HEK293 (cell line): Measurements from ENCODE around the gene FXYD5.
A peak's percentile ranks its signal among the peaks of the same experiment; 100 is the strongest.

ENCODE experiments used
- EGR2 ChIP-seq: fragments of 450-650 bp; formaldehyde crosslinking; IDR thresholded peaks from 2 replicates; pipeline ENCODE4 v1.5.1; 2016; ENCODE audit warnings: low read depth, missing biosample characterization, missing genetic modification characterization
- KLF1 ChIP-seq: fragments of 450-650 bp; formaldehyde crosslinking; IDR thresholded peaks from 2 replicates; pipeline ENCODE4 v1.5.1; 2016; ENCODE audit warnings: missing biosample characterization, missing genetic modification characterization
- SCRT1 ChIP-seq: fragments of 450-650 bp; formaldehyde crosslinking; IDR thresholded peaks from 2 replicates; pipeline ENCODE4 v1.5.1; 2016; ENCODE audit warnings: missing biosample characterization, missing genetic modification characterization, borderline replicate concordance
- ZBTB20 ChIP-seq: fragments of 450-650 bp; formaldehyde crosslinking; IDR thresholded peaks from 2 replicates; pipeline ENCODE4 v1.5.1; 2016; ENCODE audit warnings: missing biosample characterization, missing genetic modification characterization
- ZFP37 ChIP-seq: fragments of 450-650 bp; formaldehyde crosslinking; IDR thresholded peaks from 2 replicates; pipeline ENCODE4 v1.5.1; 2016; ENCODE audit warnings: missing biosample characterization, missing genetic modification characterization
- ZNF311 ChIP-seq: fragments of 450-650 bp; formaldehyde crosslinking; IDR thresholded peaks from 2 replicates; pipeline ENCODE4 v1.5.1; 2017; ENCODE audit warnings: missing biosample characterization, missing genetic modification characterization, borderline replicate concordance
- ZNF335 ChIP-seq: fragments of 450-650 bp; formaldehyde crosslinking; conservative IDR thresholded peaks from 2 replicates; pipeline ENCODE4 v1.5.1; 2016; ENCODE audit warnings: missing biosample characterization, missing genetic modification characterization
- ZNF426 ChIP-seq: fragments of 450-650 bp; formaldehyde crosslinking; IDR thresholded peaks from 2 replicates; pipeline ENCODE4 v1.5.1; 2017; ENCODE audit warnings: missing biosample characterization, missing genetic modification characterization, mild to moderate bottlenecking, inconsistent platforms, moderate library complexity
- ZNF558 ChIP-seq: fragments of 450-650 bp; formaldehyde crosslinking; IDR thresholded peaks from 2 replicates; pipeline ENCODE4 v1.5.1; 2016; ENCODE audit warnings: missing biosample characterization, missing genetic modification characterization
- ZNF561 ChIP-seq: fragments of 450-650 bp; IDR thresholded peaks from 2 replicates; pipeline ENCODE4 v1.5.1; 2018; ENCODE audit warnings: missing biosample characterization, missing genetic modification characterization, borderline replicate concordance
- ZNF596 ChIP-seq: fragments of 450-650 bp; IDR thresholded peaks from 2 replicates; pipeline ENCODE4 v1.5.0; 2018; ENCODE audit warnings: missing biosample characterization, mild to moderate bottlenecking, missing genetic modification characterization, moderate library complexity
- ZNF76 ChIP-seq: fragments of 450-650 bp; formaldehyde crosslinking; IDR thresholded peaks from 2 replicates; pipeline ENCODE4; 2016; ENCODE audit warnings: low read depth, missing biosample characterization, missing genetic modification characterization, borderline replicate concordance
- ZNF777 ChIP-seq: fragments of 450-650 bp; formaldehyde crosslinking; IDR thresholded peaks from 2 replicates; pipeline ENCODE4 v1.5.1; 2017; ENCODE audit warnings: missing biosample characterization, missing genetic modification characterization, borderline replicate concordance
- ZXDB ChIP-seq: fragments of 450-650 bp; formaldehyde crosslinking; IDR thresholded peaks from 2 replicates; pipeline ENCODE4 v1.5.1; 2016; ENCODE audit warnings: missing biosample characterization, missing genetic modification characterization
- TF ChIP-seq, protein P1 (sequence below): fragments of 450-650 bp; formaldehyde crosslinking; IDR thresholded peaks from 2 replicates; pipeline ENCODE4 v1.5.1; 2016; ENCODE audit warnings: missing biosample characterization, missing genetic modification characterization, borderline replicate concordance
- TF ChIP-seq, protein P2 (sequence below): fragments of 450-650 bp; formaldehyde crosslinking; IDR thresholded peaks from 2 replicates; pipeline ENCODE4 v1.5.0; 2017; ENCODE audit warnings: missing biosample characterization, missing genetic modification characterization, borderline replicate concordance
- TF ChIP-seq, protein P3 (sequence below): fragments of 450-650 bp; formaldehyde crosslinking; IDR thresholded peaks from 2 replicates; pipeline ENCODE4 v1.5.1; 2016; ENCODE audit warnings: missing biosample characterization, missing genetic modification characterization, borderline replicate concordance
- TF ChIP-seq, protein P4 (sequence below): fragments of 450-650 bp; formaldehyde crosslinking; IDR thresholded peaks from 2 replicates; pipeline ENCODE4 v1.5.1; 2016; ENCODE audit warnings: missing biosample characterization, missing genetic modification characterization
- TF ChIP-seq, protein P5 (sequence below): fragments of 450-650 bp; formaldehyde crosslinking; IDR thresholded peaks from 2 replicates; pipeline ENCODE4 v1.5.1; 2016; ENCODE audit warnings: missing biosample characterization, missing genetic modification characterization
- TF ChIP-seq, protein P6 (sequence below): fragments of 450-650 bp; formaldehyde crosslinking; optimal IDR thresholded peaks from 2 replicates; pipeline ENCODE3; 2016; ENCODE audit warnings: missing biosample characterization, mild to moderate bottlenecking, missing genetic modification characterization

FXYD5 gene

DNA sequence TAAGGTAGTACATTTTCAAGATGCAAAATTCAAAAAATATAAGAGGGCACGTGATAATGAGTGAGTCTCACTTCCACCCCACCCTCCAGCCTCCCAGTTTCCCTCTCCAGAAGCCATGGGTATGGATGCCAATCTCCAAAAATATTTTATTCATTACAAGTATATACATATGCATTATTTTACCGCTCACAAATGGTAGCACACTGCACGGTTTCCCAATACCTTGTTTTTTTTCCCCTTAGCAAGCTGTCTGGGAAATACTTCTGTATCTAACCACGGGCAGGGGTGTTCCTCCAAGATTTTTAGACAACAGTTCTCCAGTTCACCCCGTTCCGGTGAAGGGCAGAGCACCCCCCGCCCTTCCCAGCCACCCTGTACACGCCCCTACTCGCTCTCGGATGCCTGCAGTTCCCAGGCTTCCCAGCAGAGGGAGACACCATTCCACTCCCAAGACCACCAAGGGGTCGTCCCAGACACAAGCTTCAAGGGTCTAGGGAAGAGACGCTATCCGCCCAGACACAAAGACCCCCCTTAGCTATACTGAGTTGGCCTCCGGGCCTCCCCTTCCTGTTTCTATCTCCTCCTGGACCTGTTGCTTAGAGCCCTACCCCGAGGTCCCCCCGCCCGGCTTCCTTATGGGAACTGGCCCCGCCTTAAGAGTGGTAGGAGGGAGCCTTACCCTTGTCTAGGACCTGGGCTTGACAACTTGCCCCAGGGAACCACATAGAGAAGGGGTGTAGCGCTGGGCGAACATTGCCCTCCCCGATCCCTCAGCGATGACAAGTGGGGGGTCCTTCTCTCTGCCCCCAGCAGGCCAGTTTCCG lies 40.0 kb upstream of the FXYD5 start (continued):
- TF ChIP-seq, protein P1, sequence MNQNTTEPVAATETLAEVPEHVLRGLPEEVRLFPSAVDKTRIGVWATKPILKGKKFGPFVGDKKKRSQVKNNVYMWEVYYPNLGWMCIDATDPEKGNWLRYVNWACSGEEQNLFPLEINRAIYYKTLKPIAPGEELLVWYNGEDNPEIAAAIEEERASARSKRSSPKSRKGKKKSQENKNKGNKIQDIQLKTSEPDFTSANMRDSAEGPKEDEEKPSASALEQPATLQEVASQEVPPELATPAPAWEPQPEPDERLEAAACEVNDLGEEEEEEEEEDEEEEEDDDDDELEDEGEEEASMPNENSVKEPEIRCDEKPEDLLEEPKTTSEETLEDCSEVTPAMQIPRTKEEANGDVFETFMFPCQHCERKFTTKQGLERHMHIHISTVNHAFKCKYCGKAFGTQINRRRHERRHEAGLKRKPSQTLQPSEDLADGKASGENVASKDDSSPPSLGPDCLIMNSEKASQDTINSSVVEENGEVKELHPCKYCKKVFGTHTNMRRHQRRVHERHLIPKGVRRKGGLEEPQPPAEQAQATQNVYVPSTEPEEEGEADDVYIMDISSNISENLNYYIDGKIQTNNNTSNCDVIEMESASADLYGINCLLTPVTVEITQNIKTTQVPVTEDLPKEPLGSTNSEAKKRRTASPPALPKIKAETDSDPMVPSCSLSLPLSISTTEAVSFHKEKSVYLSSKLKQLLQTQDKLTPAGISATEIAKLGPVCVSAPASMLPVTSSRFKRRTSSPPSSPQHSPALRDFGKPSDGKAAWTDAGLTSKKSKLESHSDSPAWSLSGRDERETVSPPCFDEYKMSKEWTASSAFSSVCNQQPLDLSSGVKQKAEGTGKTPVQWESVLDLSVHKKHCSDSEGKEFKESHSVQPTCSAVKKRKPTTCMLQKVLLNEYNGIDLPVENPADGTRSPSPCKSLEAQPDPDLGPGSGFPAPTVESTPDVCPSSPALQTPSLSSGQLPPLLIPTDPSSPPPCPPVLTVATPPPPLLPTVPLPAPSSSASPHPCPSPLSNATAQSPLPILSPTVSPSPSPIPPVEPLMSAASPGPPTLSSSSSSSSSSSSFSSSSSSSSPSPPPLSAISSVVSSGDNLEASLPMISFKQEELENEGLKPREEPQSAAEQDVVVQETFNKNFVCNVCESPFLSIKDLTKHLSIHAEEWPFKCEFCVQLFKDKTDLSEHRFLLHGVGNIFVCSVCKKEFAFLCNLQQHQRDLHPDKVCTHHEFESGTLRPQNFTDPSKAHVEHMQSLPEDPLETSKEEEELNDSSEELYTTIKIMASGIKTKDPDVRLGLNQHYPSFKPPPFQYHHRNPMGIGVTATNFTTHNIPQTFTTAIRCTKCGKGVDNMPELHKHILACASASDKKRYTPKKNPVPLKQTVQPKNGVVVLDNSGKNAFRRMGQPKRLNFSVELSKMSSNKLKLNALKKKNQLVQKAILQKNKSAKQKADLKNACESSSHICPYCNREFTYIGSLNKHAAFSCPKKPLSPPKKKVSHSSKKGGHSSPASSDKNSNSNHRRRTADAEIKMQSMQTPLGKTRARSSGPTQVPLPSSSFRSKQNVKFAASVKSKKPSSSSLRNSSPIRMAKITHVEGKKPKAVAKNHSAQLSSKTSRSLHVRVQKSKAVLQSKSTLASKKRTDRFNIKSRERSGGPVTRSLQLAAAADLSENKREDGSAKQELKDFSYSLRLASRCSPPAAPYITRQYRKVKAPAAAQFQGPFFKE (tag by site-specific recombination), result no peak
- TF ChIP-seq ZXDB (peak; percentile 53; the same call in 1 of the 2 replicates), KLF1 (tag by site-specific recombination) (peak; percentile 90), EGR2 (tag by site-specific recombination) (no peak), ZNF596 (tag by site-specific recombination) (no peak), ZNF76 (tag by site-specific recombination) (peak; percentile 77), ZBTB20 (peak; percentile 22; the same call in 1 of the 2 replicates), ZNF311 (tag by site-specific recombination) (no peak), ZFP37 (0 out of 2 replicates have a peak, but pooled peaks have one; percentile 48), ZNF561 (no peak; the same call in 1 of the 2 replicates), SCRT1 (tag by site-specific recombination) (peak; percentile 100), ZNF558 (peak; percentile 13; the same call in 1 of the 2 replicates), ZNF426 (tag by site-specific recombination) (no peak), ZNF335 (tag by site-specific recombination) (peak; percentile 71), ZNF777 (no peak)
- TF ChIP-seq, protein P2, sequence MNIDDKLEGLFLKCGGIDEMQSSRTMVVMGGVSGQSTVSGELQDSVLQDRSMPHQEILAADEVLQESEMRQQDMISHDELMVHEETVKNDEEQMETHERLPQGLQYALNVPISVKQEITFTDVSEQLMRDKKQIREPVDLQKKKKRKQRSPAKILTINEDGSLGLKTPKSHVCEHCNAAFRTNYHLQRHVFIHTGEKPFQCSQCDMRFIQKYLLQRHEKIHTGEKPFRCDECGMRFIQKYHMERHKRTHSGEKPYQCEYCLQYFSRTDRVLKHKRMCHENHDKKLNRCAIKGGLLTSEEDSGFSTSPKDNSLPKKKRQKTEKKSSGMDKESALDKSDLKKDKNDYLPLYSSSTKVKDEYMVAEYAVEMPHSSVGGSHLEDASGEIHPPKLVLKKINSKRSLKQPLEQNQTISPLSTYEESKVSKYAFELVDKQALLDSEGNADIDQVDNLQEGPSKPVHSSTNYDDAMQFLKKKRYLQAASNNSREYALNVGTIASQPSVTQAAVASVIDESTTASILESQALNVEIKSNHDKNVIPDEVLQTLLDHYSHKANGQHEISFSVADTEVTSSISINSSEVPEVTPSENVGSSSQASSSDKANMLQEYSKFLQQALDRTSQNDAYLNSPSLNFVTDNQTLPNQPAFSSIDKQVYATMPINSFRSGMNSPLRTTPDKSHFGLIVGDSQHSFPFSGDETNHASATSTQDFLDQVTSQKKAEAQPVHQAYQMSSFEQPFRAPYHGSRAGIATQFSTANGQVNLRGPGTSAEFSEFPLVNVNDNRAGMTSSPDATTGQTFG, result no peak
- TF ChIP-seq, protein P3, sequence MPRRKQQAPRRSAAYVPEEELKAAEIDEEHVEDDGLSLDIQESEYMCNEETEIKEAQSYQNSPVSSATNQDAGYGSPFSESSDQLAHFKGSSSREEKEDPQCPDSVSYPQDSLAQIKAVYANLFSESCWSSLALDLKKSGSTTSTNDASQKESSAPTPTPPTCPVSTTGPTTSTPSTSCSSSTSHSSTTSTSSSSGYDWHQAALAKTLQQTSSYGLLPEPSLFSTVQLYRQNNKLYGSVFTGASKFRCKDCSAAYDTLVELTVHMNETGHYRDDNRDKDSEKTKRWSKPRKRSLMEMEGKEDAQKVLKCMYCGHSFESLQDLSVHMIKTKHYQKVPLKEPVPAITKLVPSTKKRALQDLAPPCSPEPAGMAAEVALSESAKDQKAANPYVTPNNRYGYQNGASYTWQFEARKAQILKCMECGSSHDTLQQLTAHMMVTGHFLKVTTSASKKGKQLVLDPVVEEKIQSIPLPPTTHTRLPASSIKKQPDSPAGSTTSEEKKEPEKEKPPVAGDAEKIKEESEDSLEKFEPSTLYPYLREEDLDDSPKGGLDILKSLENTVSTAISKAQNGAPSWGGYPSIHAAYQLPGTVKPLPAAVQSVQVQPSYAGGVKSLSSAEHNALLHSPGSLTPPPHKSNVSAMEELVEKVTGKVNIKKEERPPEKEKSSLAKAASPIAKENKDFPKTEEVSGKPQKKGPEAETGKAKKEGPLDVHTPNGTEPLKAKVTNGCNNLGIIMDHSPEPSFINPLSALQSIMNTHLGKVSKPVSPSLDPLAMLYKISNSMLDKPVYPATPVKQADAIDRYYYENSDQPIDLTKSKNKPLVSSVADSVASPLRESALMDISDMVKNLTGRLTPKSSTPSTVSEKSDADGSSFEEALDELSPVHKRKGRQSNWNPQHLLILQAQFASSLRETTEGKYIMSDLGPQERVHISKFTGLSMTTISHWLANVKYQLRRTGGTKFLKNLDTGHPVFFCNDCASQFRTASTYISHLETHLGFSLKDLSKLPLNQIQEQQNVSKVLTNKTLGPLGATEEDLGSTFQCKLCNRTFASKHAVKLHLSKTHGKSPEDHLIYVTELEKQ (tag by site-specific recombination), result no peak
- TF ChIP-seq, protein P4, sequence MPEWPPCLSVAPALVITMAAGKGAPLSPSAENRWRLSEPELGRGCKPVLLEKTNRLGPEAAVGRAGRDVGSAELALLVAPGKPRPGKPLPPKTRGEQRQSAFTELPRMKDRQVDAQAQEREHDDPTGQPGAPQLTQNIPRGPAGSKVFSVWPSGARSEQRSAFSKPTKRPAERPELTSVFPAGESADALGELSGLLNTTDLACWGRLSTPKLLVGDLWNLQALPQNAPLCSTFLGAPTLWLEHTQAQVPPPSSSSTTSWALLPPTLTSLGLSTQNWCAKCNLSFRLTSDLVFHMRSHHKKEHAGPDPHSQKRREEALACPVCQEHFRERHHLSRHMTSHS (tag by site-specific recombination), result no peak
- TF ChIP-seq, protein P5, sequence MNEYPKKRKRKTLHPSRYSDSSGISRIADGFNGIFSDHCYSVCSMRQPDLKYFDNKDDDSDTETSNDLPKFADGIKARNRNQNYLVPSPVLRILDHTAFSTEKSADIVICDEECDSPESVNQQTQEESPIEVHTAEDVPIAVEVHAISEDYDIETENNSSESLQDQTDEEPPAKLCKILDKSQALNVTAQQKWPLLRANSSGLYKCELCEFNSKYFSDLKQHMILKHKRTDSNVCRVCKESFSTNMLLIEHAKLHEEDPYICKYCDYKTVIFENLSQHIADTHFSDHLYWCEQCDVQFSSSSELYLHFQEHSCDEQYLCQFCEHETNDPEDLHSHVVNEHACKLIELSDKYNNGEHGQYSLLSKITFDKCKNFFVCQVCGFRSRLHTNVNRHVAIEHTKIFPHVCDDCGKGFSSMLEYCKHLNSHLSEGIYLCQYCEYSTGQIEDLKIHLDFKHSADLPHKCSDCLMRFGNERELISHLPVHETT, result peak; percentile 79
- TF ChIP-seq, protein P6, sequence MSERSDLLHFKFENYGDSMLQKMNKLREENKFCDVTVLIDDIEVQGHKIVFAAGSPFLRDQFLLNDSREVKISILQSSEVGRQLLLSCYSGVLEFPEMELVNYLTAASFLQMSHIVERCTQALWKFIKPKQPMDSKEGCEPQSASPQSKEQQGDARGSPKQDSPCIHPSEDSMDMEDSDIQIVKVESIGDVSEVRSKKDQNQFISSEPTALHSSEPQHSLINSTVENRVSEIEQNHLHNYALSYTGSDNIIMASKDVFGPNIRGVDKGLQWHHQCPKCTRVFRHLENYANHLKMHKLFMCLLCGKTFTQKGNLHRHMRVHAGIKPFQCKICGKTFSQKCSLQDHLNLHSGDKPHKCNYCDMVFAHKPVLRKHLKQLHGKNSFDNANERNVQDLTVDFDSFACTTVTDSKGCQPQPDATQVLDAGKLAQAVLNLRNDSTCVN (tag by site-specific recombination), result peak; percentile 32
